ENCODE results near the gene KIAA0319L.

The KIAA0319L gene

GRCh38 chr1:35434703-35435102 lies 122.5 kb downstream of the KIAA0319L start:
- TF ChIP-seq CTCF (IDR thresholded peaks at IDR 0.05), result no peak
- no peaks in the 10 kb centered on the region for H3K27me3 ChIP-seq
- no peaks in the 10 kb centered on the region for H3K9me3 ChIP-seq
- H3K27ac ChIP-seq, result peak overlapping the region; percentile 52
- H3K36me3 ChIP-seq, result peaks cover 88% of the 10 kb centered on the region
- no peak overlapping the region for H3K4me3 ChIP-seq (ENCODE audit: low read depth in 1 of 2, low read length in 1 of 2)
- H3K4me1 ChIP-seq (ENCODE audit: control insufficient read depth in 1 of 2, insufficient read depth in 1 of 2, low read depth in 1 of 2, low read length in 1 of 2), result no peaks in the 10 kb centered on the region

DNA sequence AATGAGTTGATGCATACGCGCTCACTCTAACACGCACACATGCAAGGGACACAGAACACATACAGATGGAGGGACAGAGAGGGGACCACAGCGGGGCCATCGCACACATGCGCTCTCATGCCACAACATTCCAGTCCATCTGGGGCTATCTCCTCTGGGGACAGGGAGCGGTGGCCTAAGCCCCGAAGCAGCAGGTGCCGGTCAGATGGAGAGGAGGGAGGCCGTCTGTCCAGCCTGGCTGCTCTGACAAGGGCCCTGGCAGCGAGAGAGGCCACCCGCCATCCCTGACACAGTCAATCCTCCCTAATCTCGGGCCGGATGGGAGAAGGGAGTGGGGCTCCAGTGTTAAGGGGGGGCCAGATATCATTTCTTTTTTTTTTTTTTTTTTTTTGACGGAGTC lies 123.5 kb downstream of the KIAA0319L start:
- Histone ChIP-seq H3K4me3 (ENCODE audit: low read depth in 1 of 2, low read length in 1 of 2) (no peak overlapping the region), H3K9me3 (no peaks in the 10 kb centered on the region), H3K4me1 (ENCODE audit: control insufficient read depth in 1 of 2, insufficient read depth in 1 of 2, low read depth in 1 of 2, low read length in 1 of 2) (peaks cover 0 to 5% of the 10 kb centered on the region in 2 experiments), H3K27me3 (no peaks in the 10 kb centered on the region), H3K36me3 (peaks cover 78% of the 10 kb centered on the region), H3K27ac (peak overlapping the region; percentile 19)
- no peak for TF ChIP-seq CTCF (IDR thresholded peaks at IDR 0.05)

- Histone ChIP-seq H3K36me3 (peaks cover 66% of the 10 kb centered on the region), H3K4me1 (ENCODE audit: control insufficient read depth in 1 of 2, insufficient read depth in 1 of 2, low read depth in 1 of 2, low read length in 1 of 2) (peaks cover 0 to 5% of the 10 kb centered on the region in 2 experiments), H3K4me3 (ENCODE audit: low read depth in 1 of 2, low read length in 1 of 2) (no peak overlapping the region), H3K27me3 (no peaks in the 10 kb centered on the region), H3K9me3 (no peaks in the 10 kb centered on the region), H3K27ac (peak overlapping the region; percentile 19)
- TF ChIP-seq CTCF (IDR thresholded peaks at IDR 0.05), result no peak
These were observed 125.0 kb downstream of the KIAA0319L start for GRCh38 chr1:35432231-35432630.

GRCh38 chr1:35431173-35431599 lies 126.0 kb downstream of the KIAA0319L start:
- peaks cover 55% of the 10 kb centered on the region for H3K36me3 ChIP-seq
- no peaks in the 10 kb centered on the region for H3K27me3 ChIP-seq
- peaks cover 0 to 6% of the 10 kb centered on the region in 2 experiments for H3K4me1 ChIP-seq (ENCODE audit: control insufficient read depth in 1 of 2, insufficient read depth in 1 of 2, low read depth in 1 of 2, low read length in 1 of 2)
- H3K27ac ChIP-seq, result peak overlapping the region; percentile 19
- no peaks in the 10 kb centered on the region for H3K9me3 ChIP-seq
- no peak for TF ChIP-seq CTCF (IDR thresholded peaks at IDR 0.05)
- H3K4me3 ChIP-seq (ENCODE audit: low read depth in 1 of 2, low read length in 1 of 2), result no peak overlapping the region

DNA sequence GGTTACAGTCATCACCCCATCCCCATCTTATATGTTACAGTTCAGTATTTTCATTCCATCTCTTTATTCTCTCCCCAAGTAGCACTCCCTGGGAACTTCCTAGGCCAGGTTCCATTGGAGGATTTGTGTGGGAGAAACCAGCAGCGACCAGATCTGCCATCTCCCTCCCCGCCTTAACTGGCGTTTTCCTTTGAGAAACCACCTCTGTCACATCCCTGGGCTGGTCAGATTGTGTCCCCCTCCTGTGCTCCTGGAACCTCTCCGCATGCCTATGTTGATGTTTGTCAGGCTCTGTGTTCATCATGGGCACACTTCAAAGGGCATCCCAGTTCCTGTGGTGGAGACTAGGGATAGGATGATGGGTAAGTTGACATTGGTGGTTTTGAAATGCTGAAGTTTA lies 126.4 kb downstream of the KIAA0319L start:
- Histone ChIP-seq H3K27ac (peak overlapping the region; percentile 19), H3K9me3 (no peaks in the 10 kb centered on the region), H3K27me3 (no peaks in the 10 kb centered on the region), H3K4me3 (ENCODE audit: low read depth in 1 of 2, low read length in 1 of 2) (no peak overlapping the region), H3K36me3 (peaks cover 51% of the 10 kb centered on the region), H3K4me1 (ENCODE audit: control insufficient read depth in 1 of 2, insufficient read depth in 1 of 2, low read depth in 1 of 2, low read length in 1 of 2) (peaks cover 0 to 10% of the 10 kb centered on the region in 2 experiments)
- no peak for TF ChIP-seq CTCF (IDR thresholded peaks at IDR 0.05)

DNA sequence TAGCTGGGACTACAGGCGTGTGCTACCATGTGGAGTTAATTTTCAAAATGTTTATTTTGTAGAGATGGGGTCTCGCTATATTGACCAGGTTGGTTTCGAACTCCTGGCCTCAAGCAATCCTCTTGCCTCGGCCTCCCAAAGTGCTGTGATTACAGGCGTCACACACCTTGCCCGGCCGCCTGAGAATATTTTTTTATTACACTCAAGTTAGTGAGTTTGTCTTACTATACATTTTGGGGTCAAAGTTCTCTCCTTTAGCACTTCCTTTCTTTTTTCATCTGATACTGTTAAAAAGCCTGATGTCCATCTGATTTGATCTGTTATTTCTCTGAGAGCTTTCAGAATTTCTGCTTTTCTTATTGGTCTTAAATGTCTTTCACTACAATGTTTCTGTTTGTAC lies 128.8 kb downstream of the KIAA0319L start:
- H3K27me3 ChIP-seq, result no peaks in the 10 kb centered on the region
- H3K27ac ChIP-seq, result no peak overlapping the region
- peaks cover 28% of the 10 kb centered on the region for H3K36me3 ChIP-seq
- no peak for TF ChIP-seq CTCF (IDR thresholded peaks at IDR 0.05)
- no peak overlapping the region for H3K4me3 ChIP-seq (ENCODE audit: low read depth in 1 of 2, low read length in 1 of 2)
- H3K9me3 ChIP-seq, result no peaks in the 10 kb centered on the region
- peaks cover 0 to 10% of the 10 kb centered on the region in 2 experiments for H3K4me1 ChIP-seq (ENCODE audit: control insufficient read depth in 1 of 2, insufficient read depth in 1 of 2, low read depth in 1 of 2, low read length in 1 of 2)

Measured in neutrophil (primary cell).